ENCODE data around the gene NXPH1.

NXPH1 gene

GRCh38 chr7:8620169-8620568 lies 186.8 kb downstream of the NXPH1 start:
- no peaks in the 10 kb centered on the region for H3K36me3 ChIP-seq (ENCODE audit: control insufficient read depth, insufficient read depth, low read length)
- H3K4me1 ChIP-seq (ENCODE audit: control insufficient read depth, insufficient read depth, low read length) = no peaks in the 10 kb centered on the region
- H3K4me3 ChIP-seq (ENCODE audit: low read length) = no peak overlapping the region
- no peaks in the 10 kb centered on the region for H3K27me3 ChIP-seq (ENCODE audit: control insufficient read depth, insufficient read depth, low read length)
- no peaks in the 10 kb centered on the region for H3K9me3 ChIP-seq (ENCODE audit: control insufficient read depth, low read length)
- no peak overlapping the region for H3K9ac ChIP-seq (ENCODE audit: low read length)

GRCh38 chr7:8625612-8626011 lies 192.2 kb downstream of the NXPH1 start:
- no peaks in the 10 kb centered on the region for H3K36me3 ChIP-seq (ENCODE audit: control insufficient read depth, insufficient read depth, low read length)
- no peaks in the 10 kb centered on the region for H3K27me3 ChIP-seq (ENCODE audit: control insufficient read depth, insufficient read depth, low read length)
- H3K4me1 ChIP-seq (ENCODE audit: control insufficient read depth, insufficient read depth, low read length) = no peaks in the 10 kb centered on the region
- no peaks in the 10 kb centered on the region for H3K9me3 ChIP-seq (ENCODE audit: control insufficient read depth, low read length)
- H3K4me3 ChIP-seq (ENCODE audit: low read length) = no peak overlapping the region
- H3K9ac ChIP-seq (ENCODE audit: low read length) = no peak overlapping the region

- H3K4me3 ChIP-seq (ENCODE audit: low read length) = no peak overlapping the region
Observed at GRCh38 chr7:8627325-8627724, 193.9 kb downstream of the NXPH1 start.

GRCh38 chr7:8628656-8629055 lies 195.2 kb downstream of the NXPH1 start:
- no peak overlapping the region for H3K4me3 ChIP-seq (ENCODE audit: low read length)
- no peaks in the 10 kb centered on the region for H3K4me1 ChIP-seq (ENCODE audit: control insufficient read depth, insufficient read depth, low read length)
- no peak overlapping the region for H3K9ac ChIP-seq (ENCODE audit: low read length)
- H3K36me3 ChIP-seq (ENCODE audit: control insufficient read depth, insufficient read depth, low read length) = no peaks in the 10 kb centered on the region
- H3K27me3 ChIP-seq (ENCODE audit: control insufficient read depth, insufficient read depth, low read length) = no peaks in the 10 kb centered on the region
- H3K9me3 ChIP-seq (ENCODE audit: control insufficient read depth, low read length) = no peaks in the 10 kb centered on the region

More at GRCh38 chr7:8627325-8627724, 193.9 kb downstream of the NXPH1 start:
- Histone ChIP-seq H3K9me3 (ENCODE audit: control insufficient read depth, low read length) (no peaks in the 10 kb centered on the region), H3K36me3 (ENCODE audit: control insufficient read depth, insufficient read depth, low read length) (no peaks in the 10 kb centered on the region), H3K4me1 (ENCODE audit: control insufficient read depth, insufficient read depth, low read length) (no peaks in the 10 kb centered on the region), H3K27me3 (ENCODE audit: control insufficient read depth, insufficient read depth, low read length) (no peaks in the 10 kb centered on the region), H3K9ac (ENCODE audit: low read length) (no peak overlapping the region)

- H3K27me3 ChIP-seq (ENCODE audit: control insufficient read depth, insufficient read depth, low read length) = no peaks in the 10 kb centered on the region
- H3K36me3 ChIP-seq (ENCODE audit: control insufficient read depth, insufficient read depth, low read length) = no peaks in the 10 kb centered on the region
- no peak overlapping the region for H3K9ac ChIP-seq (ENCODE audit: low read length)
- H3K9me3 ChIP-seq (ENCODE audit: control insufficient read depth, low read length) = no peaks in the 10 kb centered on the region
- no peaks in the 10 kb centered on the region for H3K4me1 ChIP-seq (ENCODE audit: control insufficient read depth, insufficient read depth, low read length)
- no peak overlapping the region for H3K4me3 ChIP-seq (ENCODE audit: low read length)
Observed at GRCh38 chr7:8629504-8629903, 196.1 kb downstream of the NXPH1 start.

- H3K9me3 ChIP-seq (ENCODE audit: control insufficient read depth, low read length) = no peaks in the 10 kb centered on the region
- no peak overlapping the region for H3K9ac ChIP-seq (ENCODE audit: low read length)
- no peaks in the 10 kb centered on the region for H3K36me3 ChIP-seq (ENCODE audit: control insufficient read depth, insufficient read depth, low read length)
- no peaks in the 10 kb centered on the region for H3K27me3 ChIP-seq (ENCODE audit: control insufficient read depth, insufficient read depth, low read length)
- no peak overlapping the region for H3K4me3 ChIP-seq (ENCODE audit: low read length)
- no peaks in the 10 kb centered on the region for H3K4me1 ChIP-seq (ENCODE audit: control insufficient read depth, insufficient read depth, low read length)
Observed at GRCh38 chr7:8637322-8637721, 203.9 kb downstream of the NXPH1 start.

- Histone ChIP-seq H3K9ac (ENCODE audit: low read length) (no peak overlapping the region), H3K4me1 (ENCODE audit: control insufficient read depth, insufficient read depth, low read length) (no peaks in the 10 kb centered on the region), H3K27me3 (ENCODE audit: control insufficient read depth, insufficient read depth, low read length) (no peaks in the 10 kb centered on the region), H3K4me3 (ENCODE audit: low read length) (no peak overlapping the region), H3K36me3 (ENCODE audit: control insufficient read depth, insufficient read depth, low read length) (no peaks in the 10 kb centered on the region), H3K9me3 (ENCODE audit: control insufficient read depth, low read length) (no peaks in the 10 kb centered on the region)
Observed at GRCh38 chr7:8638076-8638475, 204.7 kb downstream of the NXPH1 start.

- Histone ChIP-seq H3K36me3 (ENCODE audit: control insufficient read depth, insufficient read depth, low read length) (no peaks in the 10 kb centered on the region), H3K4me1 (ENCODE audit: control insufficient read depth, insufficient read depth, low read length) (no peaks in the 10 kb centered on the region), H3K9ac (ENCODE audit: low read length) (no peak overlapping the region), H3K9me3 (ENCODE audit: control insufficient read depth, low read length) (no peaks in the 10 kb centered on the region), H3K27me3 (ENCODE audit: control insufficient read depth, insufficient read depth, low read length) (no peaks in the 10 kb centered on the region), H3K4me3 (ENCODE audit: low read length) (no peak overlapping the region)
Observed at GRCh38 chr7:8639668-8640067, 206.3 kb downstream of the NXPH1 start.

- no peaks in the 10 kb centered on the region for H3K4me1 ChIP-seq (ENCODE audit: control insufficient read depth, insufficient read depth, low read length)
Observed at GRCh38 chr7:8640671-8641070, 207.3 kb downstream of the NXPH1 start.

GRCh38 chr7:8668627-8669500 lies 235.5 kb downstream of the NXPH1 start:
- no peaks in the 10 kb centered on the region for H3K9me3 ChIP-seq (ENCODE audit: control insufficient read depth, low read length)
- H3K9ac ChIP-seq (ENCODE audit: low read length) = no peak overlapping the region
- no peaks in the 10 kb centered on the region for H3K27me3 ChIP-seq (ENCODE audit: control insufficient read depth, insufficient read depth, low read length)
- H3K4me3 ChIP-seq (ENCODE audit: low read length) = no peak overlapping the region
- no peaks in the 10 kb centered on the region for H3K36me3 ChIP-seq (ENCODE audit: control insufficient read depth, insufficient read depth, low read length)
- H3K4me1 ChIP-seq (ENCODE audit: control insufficient read depth, insufficient read depth, low read length) = no peaks in the 10 kb centered on the region

More at GRCh38 chr7:8640671-8641070, 207.3 kb downstream of the NXPH1 start:
- Histone ChIP-seq H3K4me3 (ENCODE audit: low read length) (no peak overlapping the region), H3K36me3 (ENCODE audit: control insufficient read depth, insufficient read depth, low read length) (no peaks in the 10 kb centered on the region), H3K9me3 (ENCODE audit: control insufficient read depth, low read length) (no peaks in the 10 kb centered on the region), H3K9ac (ENCODE audit: low read length) (no peak overlapping the region), H3K27me3 (ENCODE audit: control insufficient read depth, insufficient read depth, low read length) (no peaks in the 10 kb centered on the region)

- no peak overlapping the region for H3K9ac ChIP-seq (ENCODE audit: low read length)
- no peaks in the 10 kb centered on the region for H3K27me3 ChIP-seq (ENCODE audit: control insufficient read depth, insufficient read depth, low read length)
- H3K4me1 ChIP-seq (ENCODE audit: control insufficient read depth, insufficient read depth, low read length) = no peaks in the 10 kb centered on the region
- H3K4me3 ChIP-seq (ENCODE audit: low read length) = no peak overlapping the region
- H3K9me3 ChIP-seq (ENCODE audit: control insufficient read depth, low read length) = no peaks in the 10 kb centered on the region
- H3K36me3 ChIP-seq (ENCODE audit: control insufficient read depth, insufficient read depth, low read length) = no peaks in the 10 kb centered on the region
Observed at GRCh38 chr7:8669501-8669851, 236.1 kb downstream of the NXPH1 start.

- H3K36me3 ChIP-seq (ENCODE audit: control insufficient read depth, insufficient read depth, low read length) = no peaks in the 10 kb centered on the region
Observed at GRCh38 chr7:8684426-8684825, 251.0 kb downstream of the NXPH1 start.

More at GRCh38 chr7:8684426-8684825, 251.0 kb downstream of the NXPH1 start:
- Histone ChIP-seq H3K27me3 (ENCODE audit: control insufficient read depth, insufficient read depth, low read length) (no peaks in the 10 kb centered on the region), H3K4me1 (ENCODE audit: control insufficient read depth, insufficient read depth, low read length) (no peaks in the 10 kb centered on the region), H3K9ac (ENCODE audit: low read length) (no peak overlapping the region), H3K9me3 (ENCODE audit: control insufficient read depth, low read length) (no peaks in the 10 kb centered on the region), H3K4me3 (ENCODE audit: low read length) (no peak overlapping the region)

Data from mucosa of stomach (tissue), 1 donor.